Measurements from ENCODE around the gene MPEG1.
A peak's percentile ranks its signal among the peaks of the same experiment; 100 is the strongest.

MPEG1 gene

GRCh38 chr11:59207988-59208451, 4.7 kb downstream of the MPEG1 start:
- peak overlapping the region in 1 of 2 donors; percentile 21 for H3K27ac ChIP-seq
- TF ChIP-seq CTCF (IDR thresholded peaks at IDR 0.05): peak; percentile 80
- DNase-seq (ENCODE audit: low spot score): no peak
- peak overlapping the region; percentile 7 for H3K4me3 ChIP-seq

GRCh38 chr11:59206635-59207034, 6.1 kb downstream of the MPEG1 start:
- peak; percentile 33 for TF ChIP-seq CTCF (IDR thresholded peaks at IDR 0.05)
- no peak overlapping the region for H3K4me3 ChIP-seq
- no peak overlapping the region for H3K27ac ChIP-seq
- DNase-seq (ENCODE audit: low spot score): no peak

- Histone ChIP-seq H3K4me3 (no peak overlapping the region), H3K27ac (no peak overlapping the region)
- no peak for DNase-seq (ENCODE audit: low spot score)
- no peak for TF ChIP-seq CTCF (IDR thresholded peaks at IDR 0.05)
Measured at GRCh38 chr11:59205648-59206047, 7.1 kb downstream of the MPEG1 start.

- no peak overlapping the region for H3K4me3 ChIP-seq
- no peak overlapping the region for H3K27ac ChIP-seq
- no peak for DNase-seq (ENCODE audit: low spot score)
- TF ChIP-seq CTCF (IDR thresholded peaks at IDR 0.05): no peak
Measured at GRCh38 chr11:59204746-59205145, 8.0 kb downstream of the MPEG1 start.

- no peak for TF ChIP-seq CTCF (IDR thresholded peaks at IDR 0.05)
- no peak for DNase-seq (ENCODE audit: low spot score)
- Histone ChIP-seq H3K4me3 (no peak overlapping the region), H3K27ac (no peak overlapping the region)
Measured at GRCh38 chr11:59201353-59201752, 11.4 kb downstream of the MPEG1 start.

- TF ChIP-seq CTCF (IDR thresholded peaks at IDR 0.05): no peak
- Histone ChIP-seq H3K27ac (peak overlapping the region in 1 of 2 donors; percentile 6), H3K4me3 (no peak overlapping the region)
- no peak for DNase-seq (ENCODE audit: low spot score)
Measured at GRCh38 chr11:59200423-59200746, 12.3 kb downstream of the MPEG1 start.

GRCh38 chr11:59199546-59200422, 12.9 kb downstream of the MPEG1 start:
- no peak for TF ChIP-seq CTCF (IDR thresholded peaks at IDR 0.05)
- Histone ChIP-seq H3K27ac (peak overlapping the region; percentile 6 to 30), H3K4me3 (no peak overlapping the region)
- DNase-seq (ENCODE audit: low spot score): no peak

Data from coronary artery (tissue), 2 donors.